Measurements from ENCODE around the gene OXGR1. TPM values are rescaled to one million over a fixed set of nuclear protein-coding genes. Genes with fewer than 3 reads are reported as not detected.

Gene OXGR1
- total and polyA plus RNA-seq, 10 of the 15 experiments (the other 5 are each of a cell fraction or from before 2014, with no cell fraction given): 0.05 TPM; not detected in 9

- no peak for TF ChIP-seq RUNX3 (IDR thresholded peaks at IDR 0.05; ENCODE audit: low read length)
Measured at GRCh38 chr13:96992633-96993032, 1.6 kb downstream of the OXGR1 start (continued).

- ChIA-PET CTCF (interaction anchor here (0.9 to 1.2 kb wide), 2 partner anchors 23 to 33 kb away, joined by 3 to 4 read pairs; no protein-coding TSS in a partner anchor), SMC1A (ENCODE audit: uncharacterized antibody, unreplicated experiment) (no interaction called here), RAD21 (ENCODE audit: unreplicated experiment) (no interaction called here), POLR2A (no interaction called here)
- ATAC-seq: no peak
- intact Hi-C loops (cut with micrococcal nuclease; ENCODE audit: unreplicated experiment) (no loop called here), in situ Hi-C loops (cut with MboI) (no loop called here)
- 23% methylated on average over 3 of the region's 3 CpGs for WGBS (ENCODE audit: insufficient coverage, insufficient replicate concordance, low lambda C conversion rate, missing lambda C conversion rate)
- no TSS peak for BruUV-seq (replicated peaks)
- H3K27me3 ChIP-seq (replicated peaks in 1 of 2; ENCODE audit: control insufficient read depth in 2 of 2, insufficient read depth in 2 of 2, low read length in 1 of 2): peaks cover 2 to 8% of the 10 kb centered on the region in 2 experiments; a peak in 3 of 4 replicates
- DNase-seq (ENCODE audit: low read depth, low spot score): no peak
- H3K4me2 ChIP-seq (ENCODE audit: control insufficient read depth, insufficient read depth): no peak overlapping the region
- H3K4me3 ChIP-seq: no peak overlapping the region
- H3K27ac ChIP-seq (ENCODE audit: control insufficient read depth, insufficient read depth): no peak overlapping the region
- H3K9ac ChIP-seq (ENCODE audit: control insufficient read depth, insufficient read depth, low read length): no peak overlapping the region
- H3K4me1 ChIP-seq (ENCODE audit: control insufficient read depth, insufficient read depth, low read length): no peaks in the 10 kb centered on the region
- no peaks in the 10 kb centered on the region for H3K79me2 ChIP-seq (ENCODE audit: control insufficient read depth, insufficient read depth, low read length)
- FAIRE-seq: no peak
- H4K20me1 ChIP-seq (ENCODE audit: control insufficient read depth, insufficient read depth): no peaks in the 10 kb centered on the region
- no peaks in the 10 kb centered on the region for H3K36me3 ChIP-seq (ENCODE audit: control insufficient read depth in 2 of 2, insufficient read depth in 2 of 2, low read length in 1 of 2)
- H3K9me3 ChIP-seq (replicated peaks; ENCODE audit: control insufficient read depth, insufficient read depth, low read length): no peaks in the 10 kb centered on the region
- H2AFZ ChIP-seq (ENCODE audit: control insufficient read depth, low read depth, low read length): no peak overlapping the region
- TF ChIP-seq NFYB (IDR thresholded peaks at IDR 0.05; ENCODE audit: insufficient read depth, low read depth, low read length) (no peak), BCLAF1 (IDR thresholded peaks at IDR 0.05) (no peak), RCOR1 (conservative IDR thresholded peaks at IDR 0.05; ENCODE audit: low read depth, low read length) (no peak), REST (IDR thresholded peaks at IDR 0.05; ENCODE audit: low read depth, low read length) (no peak), SMARCA5 (IDR thresholded peaks at IDR 0.05) (no peak), CEBPZ (IDR thresholded peaks at IDR 0.05; ENCODE audit: low read depth, low read length) (no peak), MYB (IDR thresholded peaks at IDR 0.05; ENCODE audit: borderline replicate concordance, low read depth, low read length) (no peak)
Measured at GRCh38 chr13:96991072-96991471, 3.2 kb downstream of the OXGR1 start.
